ENCODE data around the gene CDK16.

Gene CDK16

GRCh38 chrX:47218280-47218919, at the start of gene CDK16:
Gene CDK16 (plus strand): TSS chrX:47218681. CDS start chrX:47223558, 4,877 bp downstream.
- peak; percentile 76 for DNase-seq

GRCh38 chrX:47169273-47169672, 49.2 kb upstream of the CDK16 start:
- DNase-seq, result no peak

- no peak for DNase-seq
These were observed 48.6 kb upstream of the CDK16 start for GRCh38 chrX:47169726-47170515.

GRCh38 chrX:47170861-47171692, 47.4 kb upstream of the CDK16 start:
- no peak for DNase-seq

GRCh38 chrX:47171996-47172395, 46.5 kb upstream of the CDK16 start:
- no peak for DNase-seq

GRCh38 chrX:47172549-47172948, 45.9 kb upstream of the CDK16 start:
- DNase-seq, result no peak

- DNase-seq, result no peak
These were observed 45.3 kb upstream of the CDK16 start for GRCh38 chrX:47172971-47173792.

- no peak for DNase-seq
These were observed 44.1 kb upstream of the CDK16 start for GRCh38 chrX:47174376-47174775.

GRCh38 chrX:47174846-47175587, 43.5 kb upstream of the CDK16 start:
- no peak for DNase-seq

- DNase-seq, result no peak
These were observed 42.9 kb upstream of the CDK16 start for GRCh38 chrX:47175588-47175980.

- DNase-seq, result no peak
These were observed 42.3 kb upstream of the CDK16 start for GRCh38 chrX:47176101-47176740.

- no peak for DNase-seq
These were observed 41.4 kb upstream of the CDK16 start for GRCh38 chrX:47177079-47177478.

GRCh38 chrX:47178337-47178736, 40.1 kb upstream of the CDK16 start:
- DNase-seq, result no peak

- DNase-seq, result no peak
These were observed 39.1 kb upstream of the CDK16 start for GRCh38 chrX:47179221-47179927.

GRCh38 chrX:47179928-47180255, 38.6 kb upstream of the CDK16 start:
- DNase-seq, result no peak

- DNase-seq, result no peak
These were observed 38.1 kb upstream of the CDK16 start for GRCh38 chrX:47180346-47180745.

GRCh38 chrX:47181301-47181700, 37.2 kb upstream of the CDK16 start:
- no peak for DNase-seq

GRCh38 chrX:47182106-47182700, 36.3 kb upstream of the CDK16 start:
- DNase-seq, result no peak

GRCh38 chrX:47184486-47184885, 34.0 kb upstream of the CDK16 start:
- DNase-seq, result no peak

GRCh38 chrX:47185241-47185640, 33.2 kb upstream of the CDK16 start:
- no peak for DNase-seq
